Loucy (cell line): ENCODE measurements around the gene TMA7B.
A peak's percentile ranks its signal among the peaks of the same experiment; 100 is the strongest.

ENCODE experiments used
- EZH2phosphoT487 ChIP-seq: fragments of 200-600 bp; IDR thresholded peaks from 2 replicates; pipeline ENCODE4 v1.6.1; 2018; ENCODE audit warnings: antibody characterized with exemption, mild to moderate bottlenecking, moderate library complexity, borderline replicate concordance
- TF ChIP-seq, protein P1 (sequence below): fragments of 200-600 bp; sonication (generic); conservative IDR thresholded peaks from 2 replicates; pipeline ENCODE4 v1.5.1; 2014; ENCODE audit warnings: mild to moderate bottlenecking, antibody characterized with exemption, low read length

GRCh38 chr22:39940757-39941305, 19.4 kb upstream of the TMA7B start:
- TF ChIP-seq, protein P1, sequence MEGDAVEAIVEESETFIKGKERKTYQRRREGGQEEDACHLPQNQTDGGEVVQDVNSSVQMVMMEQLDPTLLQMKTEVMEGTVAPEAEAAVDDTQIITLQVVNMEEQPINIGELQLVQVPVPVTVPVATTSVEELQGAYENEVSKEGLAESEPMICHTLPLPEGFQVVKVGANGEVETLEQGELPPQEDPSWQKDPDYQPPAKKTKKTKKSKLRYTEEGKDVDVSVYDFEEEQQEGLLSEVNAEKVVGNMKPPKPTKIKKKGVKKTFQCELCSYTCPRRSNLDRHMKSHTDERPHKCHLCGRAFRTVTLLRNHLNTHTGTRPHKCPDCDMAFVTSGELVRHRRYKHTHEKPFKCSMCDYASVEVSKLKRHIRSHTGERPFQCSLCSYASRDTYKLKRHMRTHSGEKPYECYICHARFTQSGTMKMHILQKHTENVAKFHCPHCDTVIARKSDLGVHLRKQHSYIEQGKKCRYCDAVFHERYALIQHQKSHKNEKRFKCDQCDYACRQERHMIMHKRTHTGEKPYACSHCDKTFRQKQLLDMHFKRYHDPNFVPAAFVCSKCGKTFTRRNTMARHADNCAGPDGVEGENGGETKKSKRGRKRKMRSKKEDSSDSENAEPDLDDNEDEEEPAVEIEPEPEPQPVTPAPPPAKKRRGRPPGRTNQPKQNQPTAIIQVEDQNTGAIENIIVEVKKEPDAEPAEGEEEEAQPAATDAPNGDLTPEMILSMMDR = peak; percentile 31
- no peak for TF ChIP-seq EZH2phosphoT487
